Esophagus muscularis mucosa (tissue), 4 donors: ENCODE measurements around the gene CYP11A1. TPM values are rescaled to one million over a fixed set of nuclear protein-coding genes. Genes with fewer than 3 reads are reported as not detected.

ENCODE experiments used
- DNase-seq: peaks from one replicate; pipeline ENCODE4 v3.0.0-alpha.2; 2017; ENCODE audit errors: extremely low spot score
- H3K27ac ChIP-seq, 4 donors: fragments of 200-600 bp; sonication (generic); replicated peaks in 1 of 4; 1 replicate in 3 of 4; 2 replicates in 1 of 4; pipeline ENCODE4 v1.5.1; 2016 to 2019; ENCODE audit warnings: mild to moderate bottlenecking in 1 of 4
- H3K27me3 ChIP-seq, 4 donors: fragments of 200-600 bp; sonication (generic); one replicate each; pipeline versions ENCODE4 v1.5.1 to v1.6.0; 2016 to 2019
- H3K36me3 ChIP-seq, 4 donors: fragments of 200-600 bp; sonication (generic); one replicate each; pipeline ENCODE4 v1.5.1; 2016 to 2019
- H3K4me1 ChIP-seq, 4 donors: fragments of 200-600 bp; sonication (generic); one replicate each; pipeline ENCODE4 v1.5.1; 2016 to 2019
- H3K4me3 ChIP-seq, 4 donors: fragments of 200-600 bp; sonication (generic); 1 replicate in 2 of 4; 2 replicates in 2 of 4; pipeline ENCODE4 v1.5.1; 2016 to 2019; ENCODE audit warnings: mild to moderate bottlenecking in 4 of 4, moderate library complexity in 1 of 4
- H3K9me3 ChIP-seq, 4 donors: fragments of 200-600 bp; sonication (generic); 1 replicate in 3 of 4; 2 replicates in 1 of 4; pipeline ENCODE4 v1.5.1; 2016 to 2019
- CTCF ChIP-seq, 3 experiments: fragments of 200-600 bp in 2 of 3; fragments of 450-650 bp in 1 of 3; sonication (generic) in 2 of 3; IDR thresholded peaks; one replicate each; pipeline ENCODE4 v1.5.1; 2017 to 2019; ENCODE audit warnings: antibody characterized with exemption in 3 of 3, mild to moderate bottlenecking in 2 of 3, moderate library complexity in 1 of 3
- EP300 ChIP-seq: sonication (generic); formaldehyde crosslinking; IDR thresholded peaks from one replicate; pipeline ENCODE4 v1.6.1; 2017; ENCODE audit warnings: antibody characterized with exemption
- POLR2A ChIP-seq: fragments of 450-650 bp; IDR thresholded peaks from one replicate; pipeline ENCODE4 v1.6.1; 2017; ENCODE audit warnings: antibody characterized with exemption, moderate library complexity, mild to moderate bottlenecking, low read depth
- POLR2AphosphoS5 ChIP-seq, 2 donors: sonication (generic); formaldehyde crosslinking; IDR thresholded peaks; one replicate each; pipeline ENCODE4 v1.6.1; 2017; ENCODE audit warnings: antibody characterized with exemption in 2 of 2
- WGBS: methylation state at CpG from one replicate; pipeline ENCODE4 v1.1.5; 2018; 5-methylcytosine and 5-hydroxymethylcytosine counted together
- intact Hi-C: fragments of 100-400 bp; cut with DNase I; formaldehyde crosslinking; loops from one replicate; pipeline ENCODE4 v1.15.1; 2023
- total RNA-seq, 4 donors: library from RNA; depleted of rRNA; stranded (reverse); fragments of >200 nt; gene quantifications; one replicate each; pipeline versions ENCODE4 v1.1.0 to v1.2.1, GENCODE V29; 2016

CYP11A1 gene
- total RNA-seq, 4 donors from 2014 or later: 1.7 to 2.5 (median 1.8) TPM

- WGBS: 92% methylated on average over 4 of the region's 4 CpGs
- Histone ChIP-seq H3K9me3 (no peaks in the 10 kb centered on the region), H3K4me3 (no peak overlapping the region), H3K4me1 (peaks cover 0 to 16% (median 2%) of the 10 kb centered on the region in 4 donors), H3K36me3 (peaks cover 0 to 14% (median 6%) of the 10 kb centered on the region in 4 donors), H3K27me3 (peaks cover 0 to 41% (median 0%) of the 10 kb centered on the region in 4 donors), H3K27ac (no peak overlapping the region)
- no peak for TF ChIP-seq CTCF (IDR thresholded peaks at IDR 0.05)
- no peak for TF ChIP-seq EP300
- TF ChIP-seq POLR2A: no peak
- no peak for TF ChIP-seq POLR2AphosphoS5 (IDR thresholded peaks at IDR 0.05)
- intact Hi-C loops: no loop called here
- DNase-seq: no peak
Observed at GRCh38 chr15:74406517-74406916, 39.1 kb upstream of the CYP11A1 start.

GRCh38 chr15:74405823-74406222, 38.4 kb upstream of the CYP11A1 start:
- Histone ChIP-seq H3K27ac (no peak overlapping the region), H3K27me3 (peaks cover 0 to 45% (median 0%) of the 10 kb centered on the region in 4 donors), H3K4me3 (no peak overlapping the region), H3K4me1 (peaks cover 0 to 16% (median 2%) of the 10 kb centered on the region in 4 donors), H3K9me3 (no peaks in the 10 kb centered on the region), H3K36me3 (peaks cover 0 to 9% (median 4%) of the 10 kb centered on the region in 4 donors)
- 90% methylated on average over 6 of the region's 7 CpGs for WGBS
- DNase-seq: no peak
- intact Hi-C loops: no loop called here
- TF ChIP-seq EP300: no peak
- TF ChIP-seq POLR2AphosphoS5 (IDR thresholded peaks at IDR 0.05): no peak
- TF ChIP-seq CTCF (IDR thresholded peaks at IDR 0.05): no peak
- TF ChIP-seq POLR2A: no peak

DNA sequence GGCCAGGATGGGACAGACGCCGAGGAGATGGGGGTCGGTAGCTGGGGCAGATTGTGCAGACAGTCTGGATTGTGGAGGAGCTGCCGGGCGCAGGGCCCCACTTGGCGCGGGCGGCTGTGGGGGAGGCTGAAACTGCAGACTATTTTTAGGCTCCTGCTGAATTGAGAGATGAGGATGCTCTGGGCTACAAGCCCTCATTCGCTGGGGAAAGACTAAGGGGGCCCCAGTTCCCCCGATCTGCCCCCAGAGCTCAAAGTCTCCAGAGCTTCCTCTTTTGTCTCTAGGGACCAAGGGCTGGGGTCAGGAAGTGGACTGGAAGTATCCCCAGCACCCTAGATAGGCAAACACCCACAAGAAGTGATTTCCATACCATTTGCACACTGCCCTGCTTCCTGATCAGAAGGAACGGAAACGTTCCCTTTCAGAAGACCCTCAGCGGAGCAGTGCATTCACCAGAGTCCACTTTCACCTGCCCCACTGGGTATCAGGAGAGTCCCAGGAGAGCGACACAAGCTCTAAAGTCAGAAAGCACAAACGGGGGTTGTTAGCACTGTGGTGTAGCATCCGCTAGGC, 36.6 kb upstream of the CYP11A1 start:
- Histone ChIP-seq H3K9me3 (no peaks in the 10 kb centered on the region), H3K36me3 (no peaks in the 10 kb centered on the region), H3K27ac (no peak overlapping the region), H3K27me3 (peaks cover 0 to 52% (median 0%) of the 10 kb centered on the region in 4 donors), H3K4me1 (peaks cover 0 to 16% (median 2%) of the 10 kb centered on the region in 4 donors), H3K4me3 (no peak overlapping the region)
- 36% methylated on average over 16 of the region's 16 CpGs for WGBS
- DNase-seq: no peak
- no peak for TF ChIP-seq EP300
- TF ChIP-seq POLR2A: no peak
- no peak for TF ChIP-seq CTCF (IDR thresholded peaks at IDR 0.05)
- TF ChIP-seq POLR2AphosphoS5 (IDR thresholded peaks at IDR 0.05): no peak
- intact Hi-C loops: no loop called here

- peaks cover 0 to 16% (median 2%) of the 10 kb centered on the region in 4 donors for H3K4me1 ChIP-seq
- H3K27me3 ChIP-seq: peaks cover 0 to 48% (median 0%) of the 10 kb centered on the region in 4 donors
- no peaks in the 10 kb centered on the region for H3K9me3 ChIP-seq
- H3K36me3 ChIP-seq: no peaks in the 10 kb centered on the region
- WGBS: 72% methylated on average over 10 of the region's 10 CpGs
- no peak for DNase-seq
- H3K4me3 ChIP-seq: no peak overlapping the region
- no peak overlapping the region for H3K27ac ChIP-seq
- TF ChIP-seq POLR2AphosphoS5 (IDR thresholded peaks at IDR 0.05) (no peak), POLR2A (no peak), CTCF (IDR thresholded peaks at IDR 0.05) (no peak), EP300 (no peak)
- intact Hi-C loops: no loop called here
Observed at GRCh38 chr15:74403588-74403919, 36.1 kb upstream of the CYP11A1 start.
